GM23338 (cell line): ENCODE results near the gene SYMPK. TPM values are rescaled to one million over a fixed set of nuclear protein-coding genes. Genes with fewer than 3 reads are reported as not detected.

Source experiments
- ATAC-seq: fragments of 200-7000 bp; cut with Tn5 transposase; 3 replicates; pipeline ENCODE4 v1.9.1; 2020
- DNase-seq: peaks from one replicate; pipeline ENCODE4 v3.0.0-alpha.2; 2015; ENCODE audit warnings: low spot score
- H2AFZ ChIP-seq: fragments of 200-600 bp; sonication (generic); 2 replicates; pipeline ENCODE4 v1.8.0; 2016; ENCODE audit warnings: antibody characterized with exemption, mild to moderate bottlenecking, moderate library complexity
- H3F3A ChIP-seq: fragments of 200-600 bp; sonication (generic); replicated peaks from 2 replicates; pipeline ENCODE4 v1.8.0; 2017; ENCODE audit warnings: antibody characterized with exemption, mixed run types, low read depth
- H3K27ac ChIP-seq: fragments of 200-600 bp; sonication (generic); 2 replicates; pipeline ENCODE4 v1.6.1; 2016; ENCODE audit warnings: low read depth
- H3K27me3 ChIP-seq: fragments of 200-600 bp; sonication (generic); 2 replicates; pipeline ENCODE4 v1.8.0; 2016; ENCODE audit warnings: mild to moderate bottlenecking, mixed run types, moderate library complexity; ENCODE audit not compliant: insufficient read depth
- H3K36me3 ChIP-seq: fragments of 200-600 bp; sonication (generic); 2 replicates; pipeline ENCODE4 v1.8.0; 2016; ENCODE audit warnings: mild to moderate bottlenecking; ENCODE audit not compliant: insufficient read depth
- H3K4me1 ChIP-seq: fragments of 200-600 bp; sonication (generic); 2 replicates; pipeline ENCODE4 v1.8.0; 2016; ENCODE audit warnings: mild to moderate bottlenecking, moderate library complexity; ENCODE audit not compliant: insufficient read depth
- H3K4me2 ChIP-seq: fragments of 200-600 bp; sonication (generic); 2 replicates; pipeline ENCODE4 v1.7.1; 2017; ENCODE audit warnings: mixed run types
- H3K4me3 ChIP-seq: fragments of 200-600 bp; sonication (generic); 2 replicates; pipeline ENCODE4 v1.6.1; 2016; ENCODE audit warnings: mixed run types
- H3K79me2 ChIP-seq: fragments of 200-600 bp; sonication (generic); replicated peaks from 2 replicates; pipeline ENCODE4 v1.8.0; 2017; ENCODE audit warnings: mild to moderate bottlenecking; ENCODE audit not compliant: insufficient read depth
- H3K9me2 ChIP-seq: fragments of 200-600 bp; sonication (generic); 2 replicates; pipeline ENCODE4 v1.8.0; 2017; ENCODE audit not compliant: insufficient read depth
- H4K20me1 ChIP-seq: fragments of 200-600 bp; sonication (generic); replicated peaks from 2 replicates; pipeline ENCODE4 v1.8.0; 2017; ENCODE audit warnings: mild to moderate bottlenecking; ENCODE audit not compliant: insufficient read depth
- H3K27ac Mint-ChIP-seq: 2 replicates; pipeline ENCODE4 v1.8.0; 2020; ENCODE audit warnings: inconsistent platforms, mild to moderate bottlenecking, moderate library complexity, mixed read lengths
- H3K27me3 Mint-ChIP-seq: 3 replicates; pipeline ENCODE4 v1.8.0; 2022; ENCODE audit warnings: low read depth, mild to moderate bottlenecking, moderate library complexity, mixed read lengths, inconsistent platforms; ENCODE audit not compliant: insufficient read depth, poor library complexity
- H3K36me3 Mint-ChIP-seq: 3 replicates; pipeline ENCODE4 v1.8.0; 2021; ENCODE audit warnings: low read depth, mild to moderate bottlenecking, inconsistent platforms, moderate library complexity, mixed read lengths
- H3K4me1 Mint-ChIP-seq: 3 replicates; pipeline ENCODE4 v1.8.0; 2020; ENCODE audit warnings: mild to moderate bottlenecking, inconsistent platforms, mixed read lengths
- H3K4me3 Mint-ChIP-seq: 3 replicates; pipeline ENCODE4 v1.8.0; 2021; ENCODE audit warnings: moderate library complexity, mild to moderate bottlenecking, inconsistent platforms, mixed read lengths
- H3K9me3 Mint-ChIP-seq: 3 replicates; pipeline ENCODE4 v1.8.0; 2020; ENCODE audit warnings: moderate library complexity, mild to moderate bottlenecking, inconsistent platforms, mixed read lengths
- CREB1 ChIP-seq: fragments of 250-450 bp; sonication (Bioruptor Pico); IDR thresholded peaks from 2 replicates; pipeline ENCODE4 v1.5.0; 2020; ENCODE audit warnings: low read depth, mild to moderate bottlenecking, moderate library complexity
- CTCF ChIP-seq, 2 experiments: fragments of 200-600 bp in 1 of 2; sonication (generic) in 1 of 2; conservative IDR thresholded peaks; 2 replicates each; pipeline versions ENCODE4 v1.5.1 to v1.6.1; 2016 to 2017; ENCODE audit warnings: antibody characterized with exemption in 2 of 2, low read depth in 2 of 2, mild to moderate bottlenecking in 2 of 2, moderate library complexity in 1 of 2
- ETS1 ChIP-seq: IDR thresholded peaks from 2 replicates; pipeline ENCODE4 v1.6.1; 2016; ENCODE audit warnings: antibody characterized with exemption
- EZH2 ChIP-seq: fragments of 200-600 bp; sonication (generic); IDR thresholded peaks from one replicate; pipeline ENCODE4 v1.8.0; 2017; ENCODE audit warnings: antibody characterized with exemption, mild to moderate bottlenecking, low read depth; ENCODE audit not compliant: unreplicated experiment
- EZH2phosphoT487 ChIP-seq: fragments of 200-600 bp; sonication (generic); IDR thresholded peaks from one replicate; pipeline ENCODE4 v1.8.1; 2018; ENCODE audit warnings: antibody characterized with exemption; ENCODE audit not compliant: unreplicated experiment
- JUNB ChIP-seq: IDR thresholded peaks from one replicate; pipeline ENCODE4 v1.6.1; 2016; ENCODE audit warnings: antibody characterized with exemption; ENCODE audit not compliant: unreplicated experiment
- NANOG ChIP-seq: IDR thresholded peaks from 2 replicates; pipeline ENCODE4 v1.6.1; 2016; ENCODE audit warnings: antibody characterized with exemption, borderline replicate concordance
- POLR2AphosphoS5 ChIP-seq: IDR thresholded peaks from 2 replicates; pipeline ENCODE4 v1.6.1; 2016; ENCODE audit warnings: antibody characterized with exemption, low read depth
- STAT1 ChIP-seq: IDR thresholded peaks from one replicate; pipeline ENCODE4 v1.6.1; 2016; ENCODE audit warnings: antibody characterized with exemption; ENCODE audit not compliant: unreplicated experiment
- ZNF114 ChIP-seq: fragments of 250-450 bp; sonication (Bioruptor Pico); IDR thresholded peaks from 2 replicates; pipeline ENCODE4 v1.5.0; 2020; ENCODE audit warnings: mild to moderate bottlenecking, moderate library complexity
- ZNF331 ChIP-seq: fragments of 250-450 bp; sonication (Bioruptor Pico); IDR thresholded peaks from 2 replicates; pipeline ENCODE4 v1.5.0; 2020; ENCODE audit warnings: low read depth, mild to moderate bottlenecking, moderate library complexity
- ZNF462 ChIP-seq: fragments of 250-450 bp; sonication (Bioruptor Pico); IDR thresholded peaks from 2 replicates; pipeline ENCODE4 v1.5.0; 2020; ENCODE audit warnings: mild to moderate bottlenecking, moderate library complexity
- polyA plus RNA-seq: library from polyadenylated mRNA; unstranded; fragments of >200 nt; fragmentation: Nextera tagmentation; extraction: Ambion mirVana; gene quantifications from 2 replicates; pipeline ENCODE4 v1.2.1, GENCODE V29; 2016
- total RNA-seq: library from RNA; depleted of rRNA; stranded (reverse); fragments of >200 nt; shearing (Covaris generic); gene quantifications from 2 replicates; pipeline ENCODE4 v1.2.3, GENCODE V29; 2014
- TF ChIP-seq, protein P1 (sequence below): IDR thresholded peaks from one replicate; pipeline ENCODE4 v1.6.1; 2018; ENCODE audit warnings: antibody characterized with exemption; ENCODE audit not compliant: unreplicated experiment

SYMPK gene
- total and polyA plus RNA-seq, 2 experiments from 2014 or later: 36.8 to 82.1 TPM

GRCh38 chr19:45804140-45804958 is 58.6 kb downstream of the SYMPK start:
- Mint-ChIP-seq H3K4me1 (peaks cover 7% of the 10 kb centered on the region), H3K4me3 (no peak overlapping the region), H3K27me3 (peaks cover 12% of the 10 kb centered on the region), H3K9me3 (no peaks in the 10 kb centered on the region; the same call in 2 of the 3 replicates), H3K27ac (no peak overlapping the region), H3K36me3 (no peaks in the 10 kb centered on the region)
- peak overlapping the region; percentile 32; the same call in 1 of the 2 replicates for H2AFZ ChIP-seq
- H3K79me2 ChIP-seq: no peaks in the 10 kb centered on the region
- ATAC-seq (no peak), DNase-seq (no peak)
- no peak overlapping the region for H3K27ac ChIP-seq
- H3K9me2 ChIP-seq: no peaks in the 10 kb centered on the region
- H3K4me2 ChIP-seq: no peak overlapping the region
- no peaks in the 10 kb centered on the region for H4K20me1 ChIP-seq
- TF ChIP-seq EZH2: no peak
- TF ChIP-seq NANOG: no peak
- TF ChIP-seq EZH2phosphoT487: no peak
- no peak for TF ChIP-seq ZNF462 (CRISPR knock-in tag)
- TF ChIP-seq ZNF114: no peak
- no peak for TF ChIP-seq CREB1 (CRISPR knock-in tag)
- TF ChIP-seq ETS1: no peak
- no peak for TF ChIP-seq POLR2AphosphoS5
- TF ChIP-seq ZNF331 (CRISPR knock-in tag): no peak
- TF ChIP-seq CTCF (conservative IDR thresholded peaks at IDR 0.05; ENCODE audit: low read depth in 2 of 2): no peak
- TF ChIP-seq JUNB: no peak
- TF ChIP-seq, protein P1, sequence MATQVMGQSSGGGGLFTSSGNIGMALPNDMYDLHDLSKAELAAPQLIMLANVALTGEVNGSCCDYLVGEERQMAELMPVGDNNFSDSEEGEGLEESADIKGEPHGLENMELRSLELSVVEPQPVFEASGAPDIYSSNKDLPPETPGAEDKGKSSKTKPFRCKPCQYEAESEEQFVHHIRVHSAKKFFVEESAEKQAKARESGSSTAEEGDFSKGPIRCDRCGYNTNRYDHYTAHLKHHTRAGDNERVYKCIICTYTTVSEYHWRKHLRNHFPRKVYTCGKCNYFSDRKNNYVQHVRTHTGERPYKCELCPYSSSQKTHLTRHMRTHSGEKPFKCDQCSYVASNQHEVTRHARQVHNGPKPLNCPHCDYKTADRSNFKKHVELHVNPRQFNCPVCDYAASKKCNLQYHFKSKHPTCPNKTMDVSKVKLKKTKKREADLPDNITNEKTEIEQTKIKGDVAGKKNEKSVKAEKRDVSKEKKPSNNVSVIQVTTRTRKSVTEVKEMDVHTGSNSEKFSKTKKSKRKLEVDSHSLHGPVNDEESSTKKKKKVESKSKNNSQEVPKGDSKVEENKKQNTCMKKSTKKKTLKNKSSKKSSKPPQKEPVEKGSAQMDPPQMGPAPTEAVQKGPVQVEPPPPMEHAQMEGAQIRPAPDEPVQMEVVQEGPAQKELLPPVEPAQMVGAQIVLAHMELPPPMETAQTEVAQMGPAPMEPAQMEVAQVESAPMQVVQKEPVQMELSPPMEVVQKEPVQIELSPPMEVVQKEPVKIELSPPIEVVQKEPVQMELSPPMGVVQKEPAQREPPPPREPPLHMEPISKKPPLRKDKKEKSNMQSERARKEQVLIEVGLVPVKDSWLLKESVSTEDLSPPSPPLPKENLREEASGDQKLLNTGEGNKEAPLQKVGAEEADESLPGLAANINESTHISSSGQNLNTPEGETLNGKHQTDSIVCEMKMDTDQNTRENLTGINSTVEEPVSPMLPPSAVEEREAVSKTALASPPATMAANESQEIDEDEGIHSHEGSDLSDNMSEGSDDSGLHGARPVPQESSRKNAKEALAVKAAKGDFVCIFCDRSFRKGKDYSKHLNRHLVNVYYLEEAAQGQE: no peak
- TF ChIP-seq STAT1: no peak
- no peaks in the 10 kb centered on the region for H3F3A ChIP-seq
- H3K27me3 ChIP-seq: no peaks in the 10 kb centered on the region
- no peaks in the 10 kb centered on the region for H3K36me3 ChIP-seq
- no peak overlapping the region for H3K4me3 ChIP-seq
- no peaks in the 10 kb centered on the region for H3K4me1 ChIP-seq
